ENCODE measurements around the gene GPC5.

Gene GPC5

GRCh38 chr13:92589955-92590354 is 1191.5 kb downstream of the GPC5 start:
- Histone ChIP-seq H3K9me3 (ENCODE audit: insufficient read depth, low read length) (no peaks in the 10 kb centered on the region), H3K9ac (ENCODE audit: low read length) (no peak overlapping the region), H3K4me2 (ENCODE audit: low read depth, low read length, poor library complexity, severe bottlenecking) (no peak overlapping the region), H3K4me3 (ENCODE audit: insufficient read depth, low read length, poor library complexity, severe bottlenecking) (no peak overlapping the region), H3K79me2 (ENCODE audit: insufficient read depth, low read length) (no peaks in the 10 kb centered on the region), H3K9me2 (replicated peaks; ENCODE audit: insufficient read depth, low read length) (no peaks in the 10 kb centered on the region), H3F3A (ENCODE audit: insufficient read depth) (no peaks in the 10 kb centered on the region), H3K36me3 (ENCODE audit: low read length) (no peaks in the 10 kb centered on the region), H3K27me3 (ENCODE audit: low read length) (no peaks in the 10 kb centered on the region), H4K20me1 (ENCODE audit: low read depth, low read length) (no peaks in the 10 kb centered on the region), H2AFZ (ENCODE audit: low read depth, low read length, severe bottlenecking) (no peak overlapping the region), H3K27ac (ENCODE audit: low read depth, low read length) (no peak overlapping the region)
- TF ChIP-seq CTCF (IDR thresholded peaks at IDR 0.05; ENCODE audit: insufficient read depth, low read length, poor library complexity, severe bottlenecking) (no peak), EZH2phosphoT487 (conservative IDR thresholded peaks at IDR 0.05; ENCODE audit: low read length) (no peak)

- no peaks in the 10 kb centered on the region for H3K36me3 ChIP-seq (ENCODE audit: low read length)
- no peaks in the 10 kb centered on the region for H3K9me2 ChIP-seq (replicated peaks; ENCODE audit: insufficient read depth, low read length)
- H3K9me3 ChIP-seq (ENCODE audit: insufficient read depth, low read length): no peaks in the 10 kb centered on the region
- H3K79me2 ChIP-seq (ENCODE audit: insufficient read depth, low read length): no peaks in the 10 kb centered on the region
- no peak for TF ChIP-seq CTCF (IDR thresholded peaks at IDR 0.05; ENCODE audit: insufficient read depth, low read length, poor library complexity, severe bottlenecking)
- no peak for TF ChIP-seq EZH2phosphoT487 (conservative IDR thresholded peaks at IDR 0.05; ENCODE audit: low read length)
- no peak overlapping the region for H2AFZ ChIP-seq (ENCODE audit: low read depth, low read length, severe bottlenecking)
- H3K27me3 ChIP-seq (ENCODE audit: low read length): no peaks in the 10 kb centered on the region
- H3K4me3 ChIP-seq (ENCODE audit: insufficient read depth, low read length, poor library complexity, severe bottlenecking): no peak overlapping the region
- no peaks in the 10 kb centered on the region for H4K20me1 ChIP-seq (ENCODE audit: low read depth, low read length)
- no peak overlapping the region for H3K27ac ChIP-seq (ENCODE audit: low read depth, low read length)
- H3K9ac ChIP-seq (ENCODE audit: low read length): no peak overlapping the region
- no peak overlapping the region for H3K4me2 ChIP-seq (ENCODE audit: low read depth, low read length, poor library complexity, severe bottlenecking)
- H3F3A ChIP-seq (ENCODE audit: insufficient read depth): no peaks in the 10 kb centered on the region
Measured at GRCh38 chr13:92590503-92590908, 1192.1 kb downstream of the GPC5 start.

- no peak overlapping the region for H3K4me3 ChIP-seq (ENCODE audit: insufficient read depth, low read length, poor library complexity, severe bottlenecking)
- no peak overlapping the region for H2AFZ ChIP-seq (ENCODE audit: low read depth, low read length, severe bottlenecking)
- no peaks in the 10 kb centered on the region for H3K27me3 ChIP-seq (ENCODE audit: low read length)
- H3K9me2 ChIP-seq (replicated peaks; ENCODE audit: insufficient read depth, low read length): no peaks in the 10 kb centered on the region
- H3F3A ChIP-seq (ENCODE audit: insufficient read depth): no peaks in the 10 kb centered on the region
- H3K79me2 ChIP-seq (ENCODE audit: insufficient read depth, low read length): no peaks in the 10 kb centered on the region
- no peak overlapping the region for H3K27ac ChIP-seq (ENCODE audit: low read depth, low read length)
- H3K9ac ChIP-seq (ENCODE audit: low read length): no peak overlapping the region
- H3K36me3 ChIP-seq (ENCODE audit: low read length): no peaks in the 10 kb centered on the region
- no peaks in the 10 kb centered on the region for H3K9me3 ChIP-seq (ENCODE audit: insufficient read depth, low read length)
- no peak overlapping the region for H3K4me2 ChIP-seq (ENCODE audit: low read depth, low read length, poor library complexity, severe bottlenecking)
- H4K20me1 ChIP-seq (ENCODE audit: low read depth, low read length): no peaks in the 10 kb centered on the region
- TF ChIP-seq CTCF (IDR thresholded peaks at IDR 0.05; ENCODE audit: insufficient read depth, low read length, poor library complexity, severe bottlenecking): no peak
- no peak for TF ChIP-seq EZH2phosphoT487 (conservative IDR thresholded peaks at IDR 0.05; ENCODE audit: low read length)
Measured at GRCh38 chr13:92591117-92591516, 1192.7 kb downstream of the GPC5 start.

All from SU-DHL-6 (cell line).